Measurements from ENCODE around the gene DDX10. TPM values are rescaled to one million over a fixed set of nuclear protein-coding genes. Genes with fewer than 3 reads are reported as not detected.

Gene DDX10
- polyA plus RNA-seq, 1 of the 3 experiments (the other 2 are of a cell fraction): 35.8 TPM

GRCh38 chr11:108805030-108805429 is 140.2 kb downstream of the DDX10 start:
- H3K36me3 ChIP-seq (replicated peaks in 1 of 2; ENCODE audit: control insufficient read depth in 1 of 2, insufficient read depth in 2 of 2, low read length in 1 of 2): no peaks in the 10 kb centered on the region
- no peaks in the 10 kb centered on the region for H3K9me2 ChIP-seq
- ChIA-PET POLR2A (no interaction called here), CTCF (interaction anchor here (2.0 kb wide), 1 partner anchor 16 kb away, joined by 6 read pairs; no protein-coding TSS in a partner anchor)
- H3K9ac ChIP-seq: no peak overlapping the region
- H3K4me3 ChIP-seq (ENCODE audit: low read depth in 2 of 2, low read length in 1 of 2): no peak overlapping the region
- H4K20me1 ChIP-seq (ENCODE audit: insufficient read depth): no peaks in the 10 kb centered on the region
- H3K9me3 ChIP-seq: no peaks in the 10 kb centered on the region
- DNase-seq: no peak
- peaks cover 0 to 8% of the 10 kb centered on the region in 2 experiments; a peak in 2 of 4 replicates for H3K4me1 ChIP-seq (ENCODE audit: control insufficient read depth in 1 of 2, insufficient read depth in 2 of 2, low read depth in 1 of 2, low read length in 1 of 2)
- H3K4me2 ChIP-seq: no peak overlapping the region
- peaks cover 5% of the 10 kb centered on the region; the same call in 1 of the 2 replicates for H3K79me2 ChIP-seq (ENCODE audit: insufficient read depth)
- H3F3A ChIP-seq (replicated peaks; ENCODE audit: insufficient read depth): peaks cover 5% of the 10 kb centered on the region
- 98% methylated on average over 2 of the region's 2 CpGs for WGBS (ENCODE audit: low lambda C conversion rate)
- TF ChIP-seq RAD21 (IDR thresholded peaks at IDR 0.05; ENCODE audit: low read length) (no peak), GABPA (IDR thresholded peaks at IDR 0.05; ENCODE audit: low read depth) (no peak), SIN3A (IDR thresholded peaks at IDR 0.05; ENCODE audit: borderline replicate concordance, low read depth, low read length) (no peak), MAX (IDR thresholded peaks at IDR 0.05; ENCODE audit: low read depth) (no peak), SMC3 (IDR thresholded peaks at IDR 0.05; ENCODE audit: low read depth, low read length) (no peak), RXRA (IDR thresholded peaks at IDR 0.05; ENCODE audit: borderline replicate concordance, low read depth) (no peak), PBX3 (IDR thresholded peaks at IDR 0.05) (no peak), USF1 (IDR thresholded peaks at IDR 0.05; ENCODE audit: borderline replicate concordance, low read depth) (no peak), TAF1 (IDR thresholded peaks at IDR 0.05; ENCODE audit: borderline replicate concordance, low read depth, low read length) (no peak), MEF2A (IDR thresholded peaks at IDR 0.05; ENCODE audit: borderline replicate concordance, low read depth) (no peak), FOXJ3 (CRISPR knock-in tag; IDR thresholded peaks at IDR 0.05) (no peak), FOXM1 (IDR thresholded peaks at IDR 0.05; ENCODE audit: low read depth) (no peak), ZBTB33 (IDR thresholded peaks at IDR 0.05; ENCODE audit: borderline replicate concordance, low read depth) (no peak), MXI1 (IDR thresholded peaks at IDR 0.05; ENCODE audit: low read depth, low read length) (no peak), NRF1 (IDR thresholded peaks at IDR 0.05; ENCODE audit: low read depth, low read length) (no peak), YY1 (IDR thresholded peaks at IDR 0.05; ENCODE audit: low read depth) (no peak), FOSL2 (IDR thresholded peaks at IDR 0.05; ENCODE audit: borderline replicate concordance, low read depth) (no peak), CTCF (IDR thresholded peaks at IDR 0.05) (no peak), IRF3 (IDR thresholded peaks at IDR 0.05; ENCODE audit: low read depth, low read length) (no peak), RFX5 (IDR thresholded peaks at IDR 0.05; ENCODE audit: low read length) (no peak)
- no peak overlapping the region for H2AFZ ChIP-seq (ENCODE audit: low read depth)
- H3K27me3 ChIP-seq (ENCODE audit: insufficient read depth): no peaks in the 10 kb centered on the region
- no peak overlapping the region for H3K27ac ChIP-seq (ENCODE audit: low read depth in 2 of 2, low read length in 1 of 2)

All from SK-N-SH (cell line).